GM23338 (cell line): ENCODE data around the gene ADAMTS14.

Experiments used
- CREB1 ChIP-seq: fragments of 250-450 bp; sonication (Bioruptor Pico); IDR thresholded peaks from 2 replicates; pipeline ENCODE4 v1.5.0; 2020; ENCODE audit warnings: low read depth, mild to moderate bottlenecking, moderate library complexity
- CTCF ChIP-seq, 2 experiments: fragments of 200-600 bp in 1 of 2; sonication (generic) in 1 of 2; conservative IDR thresholded peaks; 2 replicates each; pipeline versions ENCODE4 v1.5.1 to v1.6.1; 2016 to 2017; ENCODE audit warnings: antibody characterized with exemption in 2 of 2, low read depth in 2 of 2, mild to moderate bottlenecking in 2 of 2, moderate library complexity in 1 of 2
- ETS1 ChIP-seq: IDR thresholded peaks from 2 replicates; pipeline ENCODE4 v1.6.1; 2016; ENCODE audit warnings: antibody characterized with exemption
- EZH2 ChIP-seq: fragments of 200-600 bp; sonication (generic); IDR thresholded peaks from one replicate; pipeline ENCODE4 v1.8.0; 2017; ENCODE audit warnings: antibody characterized with exemption, mild to moderate bottlenecking, low read depth; ENCODE audit not compliant: unreplicated experiment
- EZH2phosphoT487 ChIP-seq: fragments of 200-600 bp; sonication (generic); IDR thresholded peaks from one replicate; pipeline ENCODE4 v1.8.1; 2018; ENCODE audit warnings: antibody characterized with exemption; ENCODE audit not compliant: unreplicated experiment
- JUNB ChIP-seq: IDR thresholded peaks from one replicate; pipeline ENCODE4 v1.6.1; 2016; ENCODE audit warnings: antibody characterized with exemption; ENCODE audit not compliant: unreplicated experiment
- NANOG ChIP-seq: IDR thresholded peaks from 2 replicates; pipeline ENCODE4 v1.6.1; 2016; ENCODE audit warnings: antibody characterized with exemption, borderline replicate concordance
- POLR2AphosphoS5 ChIP-seq: IDR thresholded peaks from 2 replicates; pipeline ENCODE4 v1.6.1; 2016; ENCODE audit warnings: antibody characterized with exemption, low read depth
- REST ChIP-seq: IDR thresholded peaks from one replicate; pipeline ENCODE4 v1.6.1; 2018; ENCODE audit warnings: antibody characterized with exemption; ENCODE audit not compliant: unreplicated experiment
- STAT1 ChIP-seq: IDR thresholded peaks from one replicate; pipeline ENCODE4 v1.6.1; 2016; ENCODE audit warnings: antibody characterized with exemption; ENCODE audit not compliant: unreplicated experiment
- ZNF114 ChIP-seq: fragments of 250-450 bp; sonication (Bioruptor Pico); IDR thresholded peaks from 2 replicates; pipeline ENCODE4 v1.5.0; 2020; ENCODE audit warnings: mild to moderate bottlenecking, moderate library complexity
- ZNF331 ChIP-seq: fragments of 250-450 bp; sonication (Bioruptor Pico); IDR thresholded peaks from 2 replicates; pipeline ENCODE4 v1.5.0; 2020; ENCODE audit warnings: low read depth, mild to moderate bottlenecking, moderate library complexity

GRCh38 chr10:70758757-70759514, 86.6 kb downstream of the ADAMTS14 start:
- TF ChIP-seq CTCF (conservative IDR thresholded peaks at IDR 0.05; ENCODE audit: low read depth in 2 of 2) (peak; percentile 70 to 88), JUNB (no peak), EZH2phosphoT487 (no peak), POLR2AphosphoS5 (no peak), ZNF331 (no peak), REST (no peak), EZH2 (no peak), ZNF114 (CRISPR knock-in tag) (no peak), NANOG (no peak), CREB1 (no peak), ETS1 (no peak), STAT1 (no peak)
